GM20431 (cell line): ENCODE data around the gene ZNF296.
"Not testable (repeated sequence)": the region's sequence is repeated elsewhere in the genome, so short reads cannot be mapped to it uniquely, and the experiment has no call there.

Experiments
- in situ Hi-C: fragments of 300-500 bp; cut with MseI, MboI; formaldehyde crosslinking; loops from one replicate; pipeline ENCODE4 v1.15.0; 2020; ENCODE audit warnings: low sequenced_read_pairs; ENCODE audit not compliant: unreplicated experiment

ZNF296 gene

DNA sequence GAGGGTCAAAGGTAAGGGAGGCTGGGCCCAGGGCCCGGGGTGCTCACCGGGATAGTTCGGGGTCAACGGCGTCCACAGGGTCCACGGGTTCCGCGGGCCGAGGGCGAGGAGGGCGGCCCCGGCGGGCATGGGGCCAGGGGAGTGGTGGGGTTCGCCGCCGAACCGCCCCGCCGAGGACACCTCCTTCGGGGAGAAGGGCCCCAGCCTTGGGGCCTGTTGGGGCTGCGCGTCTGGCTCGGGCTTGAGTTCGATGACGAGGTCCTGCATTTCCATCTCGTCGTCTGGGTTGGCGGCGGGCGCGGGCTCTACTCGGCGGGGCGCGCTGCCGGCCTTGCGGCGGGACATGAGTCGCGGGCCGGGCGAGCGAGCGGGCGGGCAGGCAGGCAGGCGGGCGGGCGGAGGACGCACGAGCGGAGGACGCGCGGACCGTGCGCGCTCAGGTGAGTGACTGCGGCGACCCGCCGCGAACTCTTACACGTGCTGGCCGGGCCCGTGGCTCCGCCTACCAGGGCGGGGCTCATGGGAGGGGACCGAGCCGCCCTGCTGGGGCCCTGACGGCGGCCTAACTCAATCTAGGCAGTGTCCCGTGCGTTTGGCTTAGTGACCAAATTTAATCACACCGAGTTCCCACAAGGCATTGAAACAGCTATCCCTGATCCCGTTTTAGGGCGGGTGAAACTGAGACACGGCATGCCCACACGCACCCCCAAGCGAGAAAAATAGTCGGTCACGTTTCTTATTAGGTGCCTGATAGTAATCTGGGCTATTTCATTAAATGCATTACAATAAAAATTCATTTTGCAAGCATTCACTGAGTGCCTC lies at the start of gene ZNF296:
TSS of gene ZNF296 (minus strand) at position 450 of the 822 bp plus-strand sequence. CDS start at position 345, 105 bp downstream.
- in situ Hi-C loops = no loop called here

- in situ Hi-C loops = no loop called here
Measured at GRCh38 chr19:45125360-45125759, 49.1 kb upstream of the ZNF296 start.

GRCh38 chr19:45124021-45124420 lies 47.7 kb upstream of the ZNF296 start:
- in situ Hi-C loops = no loop called here

DNA sequence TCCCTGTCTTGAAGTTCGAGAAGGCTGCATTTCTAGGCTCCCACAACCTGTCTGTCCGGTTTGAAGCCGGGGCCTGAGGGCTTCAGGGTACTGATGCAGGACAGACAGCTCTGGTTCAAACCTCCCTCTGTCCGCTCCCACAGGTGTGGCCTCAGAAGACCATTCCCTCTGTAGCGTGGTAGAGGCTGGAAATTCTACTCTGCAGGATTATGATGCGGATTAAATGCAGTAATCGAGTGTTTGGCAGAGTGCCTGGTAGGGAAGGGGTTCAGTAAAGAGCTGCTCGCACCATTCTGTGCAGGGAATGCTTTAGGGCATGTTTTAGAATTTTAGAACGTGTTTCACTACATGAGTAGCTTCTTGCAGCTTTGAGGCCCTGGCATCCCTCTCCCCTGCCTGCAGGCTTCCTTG lies 47.2 kb upstream of the ZNF296 start:
- in situ Hi-C loops = no loop called here

- in situ Hi-C loops = no loop called here
Measured at GRCh38 chr19:45122832-45123231, 46.6 kb upstream of the ZNF296 start.

- in situ Hi-C loops = no loop called here
Measured at GRCh38 chr19:45121827-45122345, 45.6 kb upstream of the ZNF296 start.

- in situ Hi-C loops = no loop called here
Measured at GRCh38 chr19:45119582-45119981, 43.3 kb upstream of the ZNF296 start.

- in situ Hi-C loops = not testable (repeated sequence)
Measured at GRCh38 chr19:45118591-45119355, 42.5 kb upstream of the ZNF296 start.

- in situ Hi-C loops = no loop called here
Measured at GRCh38 chr19:45118106-45118505, 41.8 kb upstream of the ZNF296 start.

DNA sequence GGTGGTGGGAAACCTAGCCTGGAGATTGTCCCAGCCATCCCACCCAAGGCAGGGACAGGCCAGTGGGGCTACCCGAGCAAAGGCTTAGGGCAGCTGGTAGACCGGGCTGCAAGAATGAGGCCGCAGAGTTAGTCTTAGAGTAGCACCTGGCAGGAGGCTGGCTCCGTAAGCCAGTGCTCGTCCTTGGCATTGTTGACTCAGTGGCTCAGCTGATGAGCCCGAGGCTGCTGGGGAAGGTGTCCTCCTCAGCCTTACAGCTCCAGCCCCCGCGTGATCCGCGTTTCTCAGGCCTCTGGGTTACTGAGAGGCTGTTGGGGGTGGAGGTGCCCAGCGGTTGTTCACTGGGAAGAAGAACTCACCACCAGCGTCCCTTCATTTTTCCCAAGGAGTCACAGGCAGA lies 41.4 kb upstream of the ZNF296 start:
- in situ Hi-C loops = no loop called here

- in situ Hi-C loops = no loop called here
Measured at GRCh38 chr19:45117167-45117594, 40.9 kb upstream of the ZNF296 start.

GRCh38 chr19:45115809-45116615 lies 39.7 kb upstream of the ZNF296 start:
- in situ Hi-C loops = no loop called here

- in situ Hi-C loops = no loop called here
Measured at GRCh38 chr19:45114116-45114515, 37.8 kb upstream of the ZNF296 start.

DNA sequence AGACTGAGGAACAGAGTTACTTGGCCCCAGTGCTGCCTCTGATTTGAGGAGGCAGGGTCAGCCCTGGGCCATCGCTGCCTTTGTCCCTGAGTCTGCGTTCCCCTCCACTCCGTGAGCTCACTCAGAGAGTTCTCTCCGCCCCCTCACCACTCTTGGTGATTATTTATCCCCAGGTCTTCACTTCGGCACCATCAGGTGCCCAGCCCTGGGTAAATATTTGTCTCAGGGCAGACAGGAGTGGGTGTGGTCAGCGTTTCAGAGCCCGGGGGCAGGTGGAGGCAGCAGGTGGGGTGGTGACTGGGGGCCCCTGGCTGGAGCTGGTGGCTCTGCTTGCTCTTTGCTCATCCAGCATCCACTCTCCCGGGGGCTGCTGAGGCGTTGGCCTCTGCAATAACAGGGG lies 37.4 kb upstream of the ZNF296 start:
- in situ Hi-C loops = no loop called here

DNA sequence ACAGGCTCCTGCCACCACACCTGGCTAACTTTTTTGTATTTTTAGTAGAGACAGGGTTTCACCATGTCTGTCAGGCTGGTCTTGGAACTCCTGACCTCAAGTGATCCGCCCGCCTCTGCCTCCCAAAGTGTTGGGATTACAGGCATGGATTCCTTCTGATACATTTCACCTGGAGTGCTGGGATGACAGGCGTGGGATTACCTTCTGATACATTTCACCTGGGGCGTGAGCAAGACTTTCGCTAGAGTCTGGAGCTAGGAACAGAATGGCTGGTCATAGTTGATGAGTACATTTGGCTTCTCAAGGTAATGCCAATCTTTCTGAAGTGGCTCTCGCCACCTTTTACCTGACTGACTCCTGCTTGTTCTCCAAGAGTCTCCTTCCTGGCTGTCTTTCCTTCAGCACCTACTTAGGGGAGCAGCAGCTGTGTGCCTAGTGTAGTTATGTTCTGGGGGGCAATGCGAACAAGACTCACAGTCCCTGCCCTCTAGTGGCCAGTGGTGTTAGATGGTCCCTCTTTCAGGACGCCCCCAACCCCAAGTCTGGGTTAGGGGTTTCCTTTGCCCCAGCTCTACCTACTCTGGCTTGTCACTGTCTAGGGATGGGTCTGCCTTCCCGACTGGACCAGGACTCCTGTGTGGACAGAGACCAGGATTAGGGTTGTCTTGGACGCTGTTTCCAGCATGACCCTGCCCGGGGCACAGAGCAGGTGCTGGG lies 36.0 kb upstream of the ZNF296 start:
- in situ Hi-C loops = no loop called here

- in situ Hi-C loops = no loop called here
Measured at GRCh38 chr19:45110851-45111266, 34.6 kb upstream of the ZNF296 start.

- in situ Hi-C loops = no loop called here
Measured at GRCh38 chr19:45107621-45108150, 31.4 kb upstream of the ZNF296 start.

DNA sequence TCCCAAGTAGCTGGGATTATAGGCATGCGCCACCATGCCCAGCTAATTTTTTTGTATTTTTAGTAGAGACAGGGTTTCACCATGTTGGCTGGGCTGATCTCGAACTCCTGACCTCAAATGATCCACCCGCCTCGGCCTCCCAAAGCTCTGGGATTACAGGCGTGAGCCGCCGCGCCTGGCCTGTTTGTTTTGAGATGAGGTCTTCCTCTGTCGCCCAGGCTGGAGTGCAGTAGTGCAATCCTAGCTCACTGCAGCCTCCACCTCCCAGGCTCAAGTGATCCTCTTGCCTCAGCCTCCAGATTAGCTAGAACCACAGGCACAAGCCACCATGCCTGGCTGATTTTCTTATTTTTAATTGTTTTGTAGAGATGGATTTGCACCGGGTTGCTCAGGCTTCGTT lies 30.1 kb upstream of the ZNF296 start:
- in situ Hi-C loops = not testable (repeated sequence)

DNA sequence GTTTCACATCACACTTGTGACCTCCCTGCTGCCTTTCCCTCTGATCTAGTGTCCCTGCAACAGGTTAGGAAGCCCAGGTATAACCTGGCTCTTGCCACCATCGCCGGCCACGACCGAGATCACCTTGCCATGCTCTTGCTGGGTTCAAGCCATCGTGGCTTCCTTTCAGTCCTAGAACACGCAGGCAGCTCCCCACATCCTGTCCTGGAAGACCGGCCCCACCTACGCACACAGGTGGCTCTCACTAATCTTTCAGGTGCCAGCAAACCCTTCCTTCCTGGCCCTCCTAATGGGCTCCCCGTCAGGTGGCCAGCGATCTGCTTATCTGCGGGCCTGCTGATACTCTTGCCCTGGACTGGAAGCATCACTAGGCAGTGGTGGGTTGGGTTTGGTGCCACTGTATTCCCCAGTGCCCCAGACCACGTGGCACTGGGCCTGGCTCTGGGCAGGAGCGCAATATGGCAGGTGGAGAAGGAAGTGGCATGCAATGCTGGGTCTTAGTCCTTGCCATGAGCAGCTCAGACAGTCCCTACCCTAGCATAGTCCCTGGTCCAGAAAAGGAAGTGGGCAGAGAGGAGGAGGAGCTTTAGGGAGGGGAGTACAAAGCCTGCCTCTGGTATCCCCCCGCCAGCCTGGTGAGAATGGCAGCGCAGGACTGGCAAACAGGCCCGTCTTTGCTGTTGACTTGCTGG lies 28.5 kb upstream of the ZNF296 start:
- in situ Hi-C loops = no loop called here
